Natural killer cell treated with Interleukin-12 subunit alpha and Interleukin-12 subunit beta and Interleukin-15 and Interleukin-18, amount 100 ng/mL, for 72 hours (primary cell): ENCODE data around the gene PAX3. TPM values are rescaled to one million over a fixed set of nuclear protein-coding genes. Genes with fewer than 3 reads are reported as not detected.

Experiments used
- ATAC-seq, 2 donors: fragments of 150-1000 bp; cut with Tn5 transposase in 1 of 2; sonication (Bioruptor Pico), chemical (Tn5 transposase) in 1 of 2; 2 replicates each; pipeline ENCODE4 v1.10.0; 2021
- DNase-seq: peaks from one replicate; pipeline ENCODE4 v3.0.0; 2022; ENCODE audit warnings: low spot score
- H3K27ac Mint-ChIP-seq, 2 donors: 1 replicate in 1 of 2; 2 replicates in 1 of 2; pipeline ENCODE4 v1.8.0; 2022; ENCODE audit warnings: mixed read lengths in 2 of 2, mild to moderate bottlenecking in 1 of 2, moderate library complexity in 1 of 2
- H3K27me3 Mint-ChIP-seq, 2 donors: 1 replicate in 1 of 2; 2 replicates in 1 of 2; pipeline ENCODE4 v1.8.0; 2022; ENCODE audit warnings: mixed read lengths in 2 of 2
- H3K36me3 Mint-ChIP-seq: one replicate; pipeline ENCODE4 v1.8.0; 2022; ENCODE audit warnings: mixed read lengths
- H3K4me1 Mint-ChIP-seq, 2 donors: 1 replicate in 1 of 2; 2 replicates in 1 of 2; pipeline ENCODE4 v1.8.0; 2022; ENCODE audit warnings: low read depth in 2 of 2, mixed read lengths in 2 of 2, mild to moderate bottlenecking in 1 of 2
- H3K4me3 Mint-ChIP-seq: one replicate; pipeline ENCODE4 v1.8.0; 2022; ENCODE audit warnings: mixed read lengths
- H3K9me3 Mint-ChIP-seq: 2 replicates; pipeline ENCODE4 v1.8.0; 2022; ENCODE audit warnings: mixed read lengths
- total RNA-seq, 2 donors: library from RNA; stranded (reverse); gene quantifications; one replicate each; pipeline ENCODE4 v1.2.3, GENCODE V29; 2022

Gene PAX3
- total RNA-seq, 2 donors from 2014 or later: not detected

- peaks cover 24 to 58% of the 10 kb centered on the region in 2 donors for H3K27me3 Mint-ChIP-seq
- DNase-seq: no peak
- no peaks in the 10 kb centered on the region for H3K4me1 Mint-ChIP-seq
- ATAC-seq: peak; percentile 35 to 40
- peak overlapping the region; percentile 36 for H3K4me3 Mint-ChIP-seq
- H3K9me3 Mint-ChIP-seq: no peaks in the 10 kb centered on the region
- no peak overlapping the region for H3K27ac Mint-ChIP-seq
- no peaks in the 10 kb centered on the region for H3K36me3 Mint-ChIP-seq
Measured at GRCh38 chr2:222318712-222319585, 20.2 kb upstream of the PAX3 start.

DNA sequence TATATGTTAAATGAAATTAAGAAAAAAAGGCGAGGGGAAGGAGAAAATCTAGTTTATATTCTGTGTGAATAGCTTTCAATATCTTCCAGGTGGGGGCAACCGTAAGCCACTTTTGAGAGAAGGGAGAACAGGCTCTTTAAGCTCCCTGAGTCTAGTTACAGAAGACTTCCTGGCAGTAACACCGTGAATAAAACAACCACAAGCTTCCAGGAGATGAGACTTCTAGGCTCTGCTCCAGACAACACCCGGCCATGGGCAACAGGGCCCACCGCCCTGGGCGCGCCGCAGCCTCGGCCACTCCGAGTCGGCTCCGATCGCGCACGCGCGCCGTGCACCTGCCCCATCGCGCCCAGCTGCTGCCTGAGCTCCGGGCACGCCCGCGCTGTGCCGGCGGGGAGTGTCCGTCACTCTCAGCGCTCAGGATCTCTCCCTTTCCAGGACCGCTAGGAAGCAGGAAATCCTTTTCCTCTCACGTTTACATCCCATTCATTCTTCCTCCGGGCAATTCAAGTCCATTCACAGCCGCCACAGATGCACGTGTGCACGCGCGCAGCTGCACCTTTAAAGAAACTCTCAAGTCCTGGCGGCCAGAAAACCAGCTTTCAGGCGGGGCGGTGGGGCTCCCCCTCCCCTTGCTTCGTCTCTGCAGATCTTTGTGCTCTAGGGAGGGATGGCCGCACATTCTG is 19.4 kb upstream of the PAX3 start:
- Mint-ChIP-seq H3K4me1 (no peaks in the 10 kb centered on the region), H3K4me3 (peak overlapping the region; percentile 36), H3K36me3 (no peaks in the 10 kb centered on the region), H3K27me3 (peaks cover 32 to 62% of the 10 kb centered on the region in 2 donors), H3K9me3 (no peaks in the 10 kb centered on the region), H3K27ac (no peak overlapping the region)
- no peak for DNase-seq
- ATAC-seq: peak; percentile 51 to 66

DNA sequence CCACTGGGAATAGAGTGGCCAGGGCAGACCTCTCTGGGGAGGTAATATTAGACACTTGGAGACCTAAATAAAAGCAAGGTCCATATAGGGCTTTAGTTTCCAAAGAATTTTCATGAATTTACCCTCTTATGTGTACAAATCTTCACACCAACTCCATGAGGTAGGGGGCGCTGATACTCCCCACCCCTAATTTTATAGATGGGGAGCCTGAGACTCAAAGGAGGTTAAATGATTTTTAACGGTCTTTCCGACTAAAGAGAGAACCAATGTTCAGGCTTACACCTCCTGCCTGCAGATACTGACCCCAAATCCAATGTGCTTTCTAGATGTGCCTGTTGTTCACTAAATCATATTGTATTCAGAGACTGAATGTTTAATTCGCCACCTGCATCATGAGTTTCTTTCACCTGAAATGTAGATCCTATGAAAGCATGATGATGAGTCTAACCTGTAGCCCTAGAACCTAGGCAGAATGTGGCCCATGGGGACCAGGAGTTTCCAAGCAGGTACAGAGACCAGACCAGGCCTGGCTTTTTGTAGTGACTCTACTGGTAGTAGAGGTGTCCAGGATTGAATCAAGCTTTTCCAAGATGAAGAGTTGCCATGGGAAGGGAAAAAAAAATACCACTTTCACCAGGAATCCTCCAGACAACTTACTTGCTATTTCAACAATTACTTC is 16.8 kb upstream of the PAX3 start:
- ATAC-seq: no peak
- H3K36me3 Mint-ChIP-seq: no peaks in the 10 kb centered on the region
- H3K9me3 Mint-ChIP-seq: no peaks in the 10 kb centered on the region
- DNase-seq: no peak
- no peak overlapping the region for H3K4me3 Mint-ChIP-seq
- H3K27ac Mint-ChIP-seq: no peak overlapping the region
- H3K4me1 Mint-ChIP-seq: no peaks in the 10 kb centered on the region
- peaks cover 42 to 59% of the 10 kb centered on the region in 2 donors for H3K27me3 Mint-ChIP-seq

- H3K27me3 Mint-ChIP-seq: peaks cover 57 to 74% of the 10 kb centered on the region in 2 donors
- H3K4me1 Mint-ChIP-seq: no peaks in the 10 kb centered on the region
- no peaks in the 10 kb centered on the region for H3K36me3 Mint-ChIP-seq
- H3K9me3 Mint-ChIP-seq: peaks cover 3% of the 10 kb centered on the region
- DNase-seq (no peak), ATAC-seq (no peak)
- H3K4me3 Mint-ChIP-seq: no peak overlapping the region
- H3K27ac Mint-ChIP-seq: no peak overlapping the region
Measured at GRCh38 chr2:222313816-222314215, 15.0 kb upstream of the PAX3 start.

- Mint-ChIP-seq H3K4me1 (peaks cover 3 to 4% of the 10 kb centered on the region in 2 donors), H3K27me3 (peaks cover 62 to 88% of the 10 kb centered on the region in 2 donors), H3K9me3 (peaks cover 3% of the 10 kb centered on the region), H3K36me3 (no peaks in the 10 kb centered on the region), H3K27ac (no peak overlapping the region), H3K4me3 (no peak overlapping the region)
- DNase-seq (no peak), ATAC-seq (no peak)
Measured at GRCh38 chr2:222311978-222312738, 13.4 kb upstream of the PAX3 start.

DNA sequence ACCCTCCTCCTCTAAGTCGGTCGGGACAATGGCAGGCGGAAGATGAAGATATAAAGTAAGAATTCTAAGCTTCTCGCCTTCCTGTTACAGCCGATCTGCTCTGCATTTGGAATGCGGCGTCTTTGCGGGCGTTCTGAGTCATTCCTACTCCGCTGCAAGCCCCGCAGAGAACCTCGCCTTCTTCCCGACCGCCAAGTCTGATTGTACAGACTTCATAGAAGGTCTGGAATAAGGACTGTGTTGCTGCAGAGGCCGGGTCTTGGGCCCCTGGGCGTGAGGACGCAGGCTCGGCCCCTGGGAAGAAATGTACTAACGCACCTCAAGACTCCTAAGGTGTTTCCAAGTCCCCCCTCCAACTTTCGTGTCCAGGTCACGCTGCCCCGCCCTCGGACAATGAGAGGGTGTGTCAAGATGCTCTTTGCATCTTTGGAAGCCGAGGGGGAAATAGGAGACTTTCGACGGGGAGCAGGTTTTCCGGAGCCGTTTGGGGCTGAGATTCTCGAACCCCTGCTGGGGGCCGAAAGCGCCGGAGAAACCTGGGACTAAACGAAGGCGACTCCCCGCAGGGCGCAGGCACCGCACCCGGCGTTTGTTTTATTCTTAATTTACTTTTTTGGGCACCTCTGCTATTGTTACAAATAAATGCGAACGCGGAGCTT is 12.7 kb upstream of the PAX3 start:
- Mint-ChIP-seq H3K4me3 (no peak overlapping the region), H3K9me3 (peaks cover 3% of the 10 kb centered on the region), H3K27me3 (peaks cover 64 to 87% of the 10 kb centered on the region in 2 donors), H3K4me1 (peaks cover 4% of the 10 kb centered on the region in 2 donors), H3K36me3 (no peaks in the 10 kb centered on the region), H3K27ac (no peak overlapping the region)
- no peak for DNase-seq
- ATAC-seq: no peak

- Mint-ChIP-seq H3K4me1 (peaks cover 4 to 5% of the 10 kb centered on the region in 2 donors), H3K4me3 (no peak overlapping the region), H3K27ac (no peak overlapping the region), H3K27me3 (peaks cover 66 to 85% of the 10 kb centered on the region in 2 donors), H3K36me3 (no peaks in the 10 kb centered on the region), H3K9me3 (peaks cover 3% of the 10 kb centered on the region)
- no peak for ATAC-seq
- no peak for DNase-seq
Measured at GRCh38 chr2:222310747-222311318, 12.0 kb upstream of the PAX3 start.

- no peak for ATAC-seq
Measured at GRCh38 chr2:222309766-222310165, 11.0 kb upstream of the PAX3 start.

DNA sequence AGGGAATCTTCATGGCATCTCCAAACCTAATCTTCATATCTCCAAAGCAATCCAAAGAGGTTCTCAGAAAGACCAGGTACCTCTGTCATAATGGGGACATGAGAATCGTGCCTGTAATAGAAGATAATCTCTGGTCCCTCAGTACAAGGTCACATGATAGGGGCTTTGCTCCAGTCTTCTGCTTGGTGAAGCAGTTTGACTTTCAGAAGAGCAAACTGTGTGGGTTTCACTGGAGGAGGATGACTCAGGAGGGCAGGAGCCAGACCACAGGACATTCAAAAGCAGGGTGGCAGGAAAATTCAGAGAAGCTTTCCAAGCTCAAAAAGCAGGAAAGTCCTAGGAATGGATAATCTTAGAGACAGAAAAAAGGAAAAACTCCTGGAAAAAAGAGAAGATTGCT is 10.6 kb upstream of the PAX3 start:
- Mint-ChIP-seq H3K4me1 (peaks cover 12 to 14% of the 10 kb centered on the region in 2 donors), H3K36me3 (no peaks in the 10 kb centered on the region), H3K9me3 (peaks cover 3% of the 10 kb centered on the region), H3K4me3 (no peak overlapping the region), H3K27me3 (peaks cover 71 to 87% of the 10 kb centered on the region in 2 donors), H3K27ac (no peak overlapping the region)
- DNase-seq (no peak), ATAC-seq (no peak)

More at GRCh38 chr2:222309766-222310165, 11.0 kb upstream of the PAX3 start:
- H3K27me3 Mint-ChIP-seq: peaks cover 73 to 87% of the 10 kb centered on the region in 2 donors
- H3K4me3 Mint-ChIP-seq: no peak overlapping the region
- H3K27ac Mint-ChIP-seq: no peak overlapping the region
- H3K9me3 Mint-ChIP-seq: peaks cover 3% of the 10 kb centered on the region
- H3K4me1 Mint-ChIP-seq: peaks cover 12 to 13% of the 10 kb centered on the region in 2 donors
- DNase-seq: no peak
- H3K36me3 Mint-ChIP-seq: no peaks in the 10 kb centered on the region

- peaks cover 5% of the 10 kb centered on the region for H3K9me3 Mint-ChIP-seq
- ATAC-seq: no peak
Measured at GRCh38 chr2:222307978-222308730, 9.4 kb upstream of the PAX3 start.

GRCh38 chr2:222307143-222307756 is 8.5 kb upstream of the PAX3 start:
- peaks cover 12 to 20% of the 10 kb centered on the region in 2 donors for H3K4me1 Mint-ChIP-seq
- H3K36me3 Mint-ChIP-seq: peaks cover 10% of the 10 kb centered on the region
- H3K4me3 Mint-ChIP-seq: peak overlapping the region; percentile 19
- H3K9me3 Mint-ChIP-seq: peaks cover 7% of the 10 kb centered on the region
- peaks cover 71 to 87% of the 10 kb centered on the region in 2 donors for H3K27me3 Mint-ChIP-seq
- DNase-seq: no peak
- H3K27ac Mint-ChIP-seq: no peak overlapping the region
- no peak for ATAC-seq

More at GRCh38 chr2:222307978-222308730, 9.4 kb upstream of the PAX3 start:
- Mint-ChIP-seq H3K27me3 (peaks cover 68 to 87% of the 10 kb centered on the region in 2 donors), H3K4me3 (no peak overlapping the region), H3K27ac (no peak overlapping the region), H3K36me3 (peaks cover 3% of the 10 kb centered on the region), H3K4me1 (peaks cover 12 to 14% of the 10 kb centered on the region in 2 donors)
- DNase-seq: no peak
